MM.1S (cell line): ENCODE results near the gene OR8G1.

ENCODE experiments used
- DNase-seq: peaks from one replicate; pipeline ENCODE4 v3.0.0-alpha.2; 2015
- H2AFZ ChIP-seq: fragments of 300-600 bp; sonication (generic); 2 replicates; pipeline ENCODE4 v1.6.0; 2016; ENCODE audit warnings: antibody characterized with exemption, low read length
- H3F3A ChIP-seq: fragments of 300-600 bp; sonication (generic); 2 replicates; pipeline ENCODE4 v1.6.1; 2016; ENCODE audit warnings: mild to moderate bottlenecking, antibody characterized with exemption, low read length, moderate library complexity, mixed read lengths; ENCODE audit not compliant: insufficient read depth
- H3K27ac ChIP-seq: fragments of 300-600 bp; sonication (generic); 2 replicates; pipeline ENCODE4 v1.5.1; 2016; ENCODE audit warnings: mild to moderate bottlenecking, low read length
- H3K27me3 ChIP-seq: fragments of 300-600 bp; sonication (generic); replicated peaks from 2 replicates; pipeline ENCODE4 v1.6.0; 2016; ENCODE audit warnings: low read length; ENCODE audit not compliant: insufficient read depth
- H3K36me3 ChIP-seq: fragments of 300-600 bp; sonication (generic); replicated peaks from 2 replicates; pipeline ENCODE4 v1.6.1; 2016; ENCODE audit warnings: mild to moderate bottlenecking, low read length, mixed read lengths; ENCODE audit not compliant: insufficient read depth
- H3K4me1 ChIP-seq: fragments of 300-600 bp; sonication (generic); 2 replicates; pipeline ENCODE4 v1.6.1; 2016; ENCODE audit warnings: low read length, mixed read lengths
- H3K4me2 ChIP-seq: fragments of 300-600 bp; sonication (generic); 2 replicates; pipeline ENCODE4 v1.6.0; 2016; ENCODE audit warnings: low read depth, low read length
- H3K4me3 ChIP-seq: fragments of 300-600 bp; sonication (generic); 2 replicates; pipeline ENCODE4 v1.5.1; 2016; ENCODE audit warnings: low read length, mixed read lengths
- H3K79me2 ChIP-seq: fragments of 300-600 bp; sonication (generic); 2 replicates; pipeline ENCODE4 v1.6.1; 2016; ENCODE audit warnings: mixed run types, low read length, mixed read lengths
- H3K9ac ChIP-seq: fragments of 300-600 bp; sonication (generic); 2 replicates; pipeline ENCODE4 v1.6.1; 2016; ENCODE audit warnings: low read length, mixed read lengths
- H3K9me2 ChIP-seq: fragments of 300-600 bp; sonication (generic); replicated peaks from 2 replicates; pipeline ENCODE4 v1.6.1; 2016; ENCODE audit warnings: mild to moderate bottlenecking, low read length, mixed read lengths; ENCODE audit not compliant: insufficient read depth
- H3K9me3 ChIP-seq: fragments of 300-600 bp; sonication (generic); replicated peaks from 2 replicates; pipeline ENCODE4 v1.6.1; 2016; ENCODE audit warnings: mild to moderate bottlenecking, low read length, mixed read lengths; ENCODE audit not compliant: insufficient read depth
- H4K20me1 ChIP-seq: fragments of 300-600 bp; sonication (generic); 2 replicates; pipeline ENCODE4 v1.6.1; 2016; ENCODE audit warnings: mild to moderate bottlenecking, low read length, moderate library complexity, mixed read lengths; ENCODE audit not compliant: insufficient read depth
- EZH2 ChIP-seq: fragments of 300-600 bp; sonication (generic); optimal IDR thresholded peaks from 2 replicates; pipeline ENCODE3; 2017; ENCODE audit warnings: low read depth, mild to moderate bottlenecking, antibody characterized with exemption, low read length, mixed read lengths
- EZH2phosphoT487 ChIP-seq: fragments of 300-600 bp; sonication (generic); IDR thresholded peaks from 2 replicates; pipeline ENCODE4 v1.6.1; 2018; ENCODE audit warnings: antibody characterized with exemption, low read length
- TF ChIP-seq, protein P1 (sequence below): fragments of 300-600 bp; sonication (generic); IDR thresholded peaks from 2 replicates; pipeline ENCODE4 v1.5.1; 2016; ENCODE audit warnings: antibody characterized with exemption, low read length, mixed read lengths

Gene OR8G1

DNA sequence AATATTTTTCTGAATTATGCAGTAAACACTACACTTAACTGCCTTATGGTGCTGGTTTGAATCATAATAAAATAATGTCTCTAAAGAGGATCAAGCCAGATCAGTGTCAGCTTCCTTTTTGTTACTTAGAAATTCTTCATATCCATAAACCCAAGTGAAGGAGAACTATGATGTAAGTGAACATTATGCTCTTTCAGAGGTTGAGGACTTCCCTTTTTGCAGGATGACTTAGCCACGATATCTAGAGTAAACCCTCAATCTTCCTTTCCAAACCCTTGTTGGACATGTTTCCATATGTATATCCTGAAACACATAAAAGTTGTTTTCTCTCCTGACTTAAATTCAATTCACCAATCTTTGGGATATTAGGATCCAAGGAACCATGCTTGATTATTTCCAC lies 53.8 kb downstream of the OR8G1 start:
- no peak for DNase-seq
- Histone ChIP-seq H3K27ac (no peak overlapping the region), H3F3A (no peaks in the 10 kb centered on the region), H3K4me3 (no peak overlapping the region), H3K9me2 (no peaks in the 10 kb centered on the region), H3K4me1 (no peaks in the 10 kb centered on the region), H3K79me2 (no peaks in the 10 kb centered on the region), H3K4me2 (no peak overlapping the region), H3K9me3 (no peaks in the 10 kb centered on the region), H3K27me3 (no peaks in the 10 kb centered on the region), H3K36me3 (no peaks in the 10 kb centered on the region), H2AFZ (no peak overlapping the region), H3K9ac (no peak overlapping the region), H4K20me1 (no peaks in the 10 kb centered on the region)
- TF ChIP-seq EZH2phosphoT487 = no peak
- TF ChIP-seq, protein P1, sequence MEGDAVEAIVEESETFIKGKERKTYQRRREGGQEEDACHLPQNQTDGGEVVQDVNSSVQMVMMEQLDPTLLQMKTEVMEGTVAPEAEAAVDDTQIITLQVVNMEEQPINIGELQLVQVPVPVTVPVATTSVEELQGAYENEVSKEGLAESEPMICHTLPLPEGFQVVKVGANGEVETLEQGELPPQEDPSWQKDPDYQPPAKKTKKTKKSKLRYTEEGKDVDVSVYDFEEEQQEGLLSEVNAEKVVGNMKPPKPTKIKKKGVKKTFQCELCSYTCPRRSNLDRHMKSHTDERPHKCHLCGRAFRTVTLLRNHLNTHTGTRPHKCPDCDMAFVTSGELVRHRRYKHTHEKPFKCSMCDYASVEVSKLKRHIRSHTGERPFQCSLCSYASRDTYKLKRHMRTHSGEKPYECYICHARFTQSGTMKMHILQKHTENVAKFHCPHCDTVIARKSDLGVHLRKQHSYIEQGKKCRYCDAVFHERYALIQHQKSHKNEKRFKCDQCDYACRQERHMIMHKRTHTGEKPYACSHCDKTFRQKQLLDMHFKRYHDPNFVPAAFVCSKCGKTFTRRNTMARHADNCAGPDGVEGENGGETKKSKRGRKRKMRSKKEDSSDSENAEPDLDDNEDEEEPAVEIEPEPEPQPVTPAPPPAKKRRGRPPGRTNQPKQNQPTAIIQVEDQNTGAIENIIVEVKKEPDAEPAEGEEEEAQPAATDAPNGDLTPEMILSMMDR = no peak

DNA sequence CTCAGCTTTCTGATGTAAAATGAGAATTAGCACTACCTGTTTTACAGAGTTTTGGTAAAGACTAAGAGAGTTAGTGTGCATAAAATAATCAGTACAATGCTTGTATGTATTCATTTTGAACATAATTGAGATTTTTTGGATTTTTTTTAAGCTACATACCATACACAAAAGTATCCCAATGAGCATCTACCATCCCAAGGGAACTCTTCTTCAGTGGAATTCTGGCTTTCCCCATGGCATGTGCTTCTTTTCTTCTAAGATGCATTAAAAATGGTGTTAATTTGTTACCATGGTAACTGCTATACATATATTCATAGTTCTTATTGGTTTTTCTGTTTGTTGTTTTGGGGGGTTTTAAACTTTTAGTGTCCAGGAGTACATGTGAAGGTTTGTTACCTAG lies 55.1 kb downstream of the OR8G1 start:
- TF ChIP-seq EZH2phosphoT487 (no peak), EZH2 (no peak)
- TF ChIP-seq, protein P1 = no peak
- Histone ChIP-seq H3K36me3 (no peaks in the 10 kb centered on the region), H3K9me2 (no peaks in the 10 kb centered on the region), H4K20me1 (no peaks in the 10 kb centered on the region), H3K4me3 (no peak overlapping the region), H3K9me3 (no peaks in the 10 kb centered on the region), H2AFZ (no peak overlapping the region), H3F3A (no peaks in the 10 kb centered on the region), H3K27ac (no peak overlapping the region), H3K4me1 (no peaks in the 10 kb centered on the region), H3K9ac (no peak overlapping the region), H3K79me2 (no peaks in the 10 kb centered on the region), H3K4me2 (no peak overlapping the region), H3K27me3 (no peaks in the 10 kb centered on the region)
- no peak for DNase-seq

DNA sequence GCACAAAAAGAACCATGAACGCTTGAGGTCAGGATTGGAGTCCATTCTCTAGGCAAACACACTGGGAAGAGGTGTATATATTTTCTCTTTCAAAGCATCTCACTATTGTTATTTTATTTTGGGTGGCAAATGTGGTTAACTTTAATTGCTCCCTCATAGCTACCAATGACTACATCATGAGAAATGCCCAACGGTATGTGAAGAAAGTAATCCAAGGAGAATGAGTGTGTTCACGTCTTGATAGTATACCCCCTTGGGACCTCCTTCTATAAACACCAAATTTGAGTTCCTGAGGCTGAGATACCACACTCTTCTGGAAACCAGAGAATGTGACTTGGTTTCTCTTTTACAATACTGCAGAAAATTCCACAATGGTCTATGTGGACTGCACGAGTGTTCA lies 57.0 kb downstream of the OR8G1 start:
- Histone ChIP-seq H3K27ac (no peak overlapping the region), H3K27me3 (no peaks in the 10 kb centered on the region), H3K9me2 (no peaks in the 10 kb centered on the region), H3K9ac (no peak overlapping the region), H3K79me2 (no peaks in the 10 kb centered on the region), H3K9me3 (no peaks in the 10 kb centered on the region), H3K36me3 (no peaks in the 10 kb centered on the region), H3F3A (no peaks in the 10 kb centered on the region), H2AFZ (no peak overlapping the region), H3K4me2 (no peak overlapping the region), H3K4me1 (no peaks in the 10 kb centered on the region), H3K4me3 (no peak overlapping the region), H4K20me1 (no peaks in the 10 kb centered on the region)
- TF ChIP-seq EZH2 (no peak), EZH2phosphoT487 (no peak)
- TF ChIP-seq, protein P1 = no peak
- DNase-seq = no peak
